K562 (cell line): ENCODE data around the gene LEPR. TPM values are rescaled to one million over a fixed set of nuclear protein-coding genes. Genes with fewer than 3 reads are reported as not detected.
A peak's percentile ranks its signal among the peaks of the same experiment; 100 is the strongest.

ENCODE experiments used
- EP400 ChIP-seq: fragments of 450-650 bp; IDR thresholded peaks from 2 replicates; pipeline ENCODE4 v1.6.1; 2017; ENCODE audit warnings: antibody characterized with exemption, mild to moderate bottlenecking, moderate library complexity
- JUN ChIP-seq, 2 experiments: sonication (generic) in 1 of 2; formaldehyde crosslinking in 1 of 2; IDR thresholded peaks; 2 replicates each; pipeline versions ENCODE4 v1.6.1 to v1.8.0; 2012 to 2022; ENCODE audit warnings: borderline replicate concordance in 2 of 2, mild to moderate bottlenecking in 2 of 2, improper control_type of control experiment in 1 of 2, low read depth in 1 of 2, low read length in 1 of 2, missing genetic modification reagents in 1 of 2
- NR2F6 ChIP-seq: fragments of 450-650 bp; formaldehyde crosslinking; IDR thresholded peaks from 2 replicates; pipeline ENCODE4 v1.4.0; 2020; ENCODE audit warnings: mild to moderate bottlenecking
- PML ChIP-seq: IDR thresholded peaks from 2 replicates; pipeline ENCODE4 v1.6.1; 2012; ENCODE audit warnings: low read length, inconsistent platforms
- RAD21 ChIP-seq, 2 experiments: fragments of 250-450 bp in 1 of 2; fragments of 450-650 bp in 1 of 2; sonication (Bioruptor Pico) in 1 of 2; formaldehyde crosslinking in 1 of 2; IDR thresholded peaks in 1 of 2; conservative IDR thresholded peaks in 1 of 2; 2 replicates each; pipeline versions ENCODE4 v1.4.0 to v1.8.0; 2020 to 2022; ENCODE audit warnings: mild to moderate bottlenecking in 2 of 2, moderate library complexity in 1 of 2
- RBM39 ChIP-seq: fragments of 200-400 bp; formaldehyde crosslinking; optimal IDR thresholded peaks from 2 replicates; pipeline ENCODE3; 2018; ENCODE audit warnings: low read depth, low read length
- SMAD2 ChIP-seq: fragments of 150-350 bp; IDR thresholded peaks from 2 replicates; pipeline ENCODE4 v1.6.1; 2014; ENCODE audit warnings: low read depth, mild to moderate bottlenecking, low read length
- SNRNP70 ChIP-seq: fragments of 200-400 bp; formaldehyde crosslinking; optimal IDR thresholded peaks from 2 replicates; pipeline ENCODE3; 2017; ENCODE audit warnings: low read depth, low read length
- ZNF431 ChIP-seq: sonication (generic); formaldehyde crosslinking; IDR thresholded peaks from 2 replicates; pipeline ENCODE4 v1.8.0; 2022; ENCODE audit warnings: mild to moderate bottlenecking, missing genetic modification reagents
- ZNF77 ChIP-seq: fragments of 250-450 bp; sonication (Bioruptor Pico); IDR thresholded peaks from 2 replicates; pipeline ENCODE4 v1.5.0; 2020
- ZNF780A ChIP-seq: fragments of 250-450 bp; sonication (Bioruptor Pico); IDR thresholded peaks from 2 replicates; pipeline ENCODE4 v1.5.0; 2021; ENCODE audit warnings: mild to moderate bottlenecking
- polyA plus RNA-seq, 8 experiments: library from polyadenylated mRNA; depleted of rRNA in 4 of 8; stranded (reverse) in 5 of 8; unstranded in 3 of 8; fragments of >200 nt; fragmentation: Nextera tagmentation in 2 of 8; fragmentation: Illumina TruSeq in 1 of 8; extraction: Ambion mirVana in 2 of 8; extraction: Trizol in 1 of 8; gene quantifications; 2 replicates each; pipeline versions ENCODE4 v1.2.1 to v1.2.3, GENCODE V29; 2011 to 2014; ENCODE audit warnings: inconsistent platforms in 1 of 8, missing spikeins in 1 of 8
- total RNA-seq, 7 experiments: library from RNA; depleted of rRNA in 6 of 7; stranded (reverse); fragments of >200 nt in 6 of 7; fragmentation: Illumina TruSeq in 2 of 7; extraction: Trizol in 2 of 7; gene quantifications; 2 replicates each; pipeline versions ENCODE4 v1.2.1 to v1.2.3, GENCODE V29; 2011 to 2021; ENCODE audit warnings: low replicate concordance in 1 of 7
- TF ChIP-seq, protein P1 (sequence below): fragments of 450-650 bp; IDR thresholded peaks from 2 replicates; pipeline ENCODE4 v1.6.1; 2017; ENCODE audit warnings: antibody characterized with exemption, mild to moderate bottlenecking
- TF ChIP-seq, protein P2 (sequence below): fragments of 450-650 bp; IDR thresholded peaks from 2 replicates; pipeline ENCODE4 v1.6.1; 2016
- TF ChIP-seq, protein P3 (sequence below): fragments of 200-400 bp; formaldehyde crosslinking; IDR thresholded peaks from 2 replicates; pipeline ENCODE4 v1.6.1; 2017; ENCODE audit warnings: mild to moderate bottlenecking, low read depth, low read length, moderate library complexity
- TF ChIP-seq, protein P4 (sequence below): IDR thresholded peaks from 3 replicates; pipeline ENCODE4 v1.6.1; 2011; ENCODE audit warnings: borderline replicate concordance, mild to moderate bottlenecking; ENCODE audit not compliant: insufficient read length, insufficient read depth
- TF ChIP-seq, protein P5 (sequence below), 2 experiments: fragments of 450-650 bp; conservative IDR thresholded peaks; 2 replicates each; pipeline ENCODE4 v1.6.1; 2017; ENCODE audit warnings: mild to moderate bottlenecking in 2 of 2, moderate library complexity in 2 of 2

LEPR gene
- total and polyA plus RNA-seq, 9 of the 15 experiments (the other 6 are each of a cell fraction or from before 2014, with no cell fraction given): 12.2 to 111 (median 43.1) TPM

DNA sequence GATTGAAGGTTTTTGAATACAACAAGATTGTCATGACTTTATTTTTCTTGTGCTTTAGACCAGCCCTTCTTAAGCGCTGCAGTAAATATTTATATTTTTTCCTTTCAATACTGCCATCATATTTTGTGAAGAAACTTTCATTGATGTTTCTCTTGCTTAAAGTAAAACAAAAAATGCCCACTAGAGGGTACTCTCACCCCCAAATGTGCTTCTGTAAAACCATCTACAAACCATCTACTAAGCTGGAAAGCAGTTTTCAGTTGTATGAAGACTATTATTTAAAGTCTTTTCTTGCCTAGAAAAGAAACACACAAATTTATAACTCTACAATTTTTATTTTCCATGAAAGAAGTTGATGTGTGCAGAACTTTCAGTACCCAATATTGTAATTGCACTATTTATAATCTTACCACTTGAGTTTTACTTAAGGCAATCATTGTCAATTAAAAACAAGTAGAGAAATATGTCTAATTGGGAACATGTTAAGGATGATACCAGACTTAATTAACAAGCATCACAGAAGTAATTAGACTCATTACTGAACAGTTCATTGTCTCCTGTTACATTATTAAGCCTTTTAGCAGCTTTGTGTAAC lies 10.7 kb downstream of the LEPR start (continued):
- TF ChIP-seq, protein P1, sequence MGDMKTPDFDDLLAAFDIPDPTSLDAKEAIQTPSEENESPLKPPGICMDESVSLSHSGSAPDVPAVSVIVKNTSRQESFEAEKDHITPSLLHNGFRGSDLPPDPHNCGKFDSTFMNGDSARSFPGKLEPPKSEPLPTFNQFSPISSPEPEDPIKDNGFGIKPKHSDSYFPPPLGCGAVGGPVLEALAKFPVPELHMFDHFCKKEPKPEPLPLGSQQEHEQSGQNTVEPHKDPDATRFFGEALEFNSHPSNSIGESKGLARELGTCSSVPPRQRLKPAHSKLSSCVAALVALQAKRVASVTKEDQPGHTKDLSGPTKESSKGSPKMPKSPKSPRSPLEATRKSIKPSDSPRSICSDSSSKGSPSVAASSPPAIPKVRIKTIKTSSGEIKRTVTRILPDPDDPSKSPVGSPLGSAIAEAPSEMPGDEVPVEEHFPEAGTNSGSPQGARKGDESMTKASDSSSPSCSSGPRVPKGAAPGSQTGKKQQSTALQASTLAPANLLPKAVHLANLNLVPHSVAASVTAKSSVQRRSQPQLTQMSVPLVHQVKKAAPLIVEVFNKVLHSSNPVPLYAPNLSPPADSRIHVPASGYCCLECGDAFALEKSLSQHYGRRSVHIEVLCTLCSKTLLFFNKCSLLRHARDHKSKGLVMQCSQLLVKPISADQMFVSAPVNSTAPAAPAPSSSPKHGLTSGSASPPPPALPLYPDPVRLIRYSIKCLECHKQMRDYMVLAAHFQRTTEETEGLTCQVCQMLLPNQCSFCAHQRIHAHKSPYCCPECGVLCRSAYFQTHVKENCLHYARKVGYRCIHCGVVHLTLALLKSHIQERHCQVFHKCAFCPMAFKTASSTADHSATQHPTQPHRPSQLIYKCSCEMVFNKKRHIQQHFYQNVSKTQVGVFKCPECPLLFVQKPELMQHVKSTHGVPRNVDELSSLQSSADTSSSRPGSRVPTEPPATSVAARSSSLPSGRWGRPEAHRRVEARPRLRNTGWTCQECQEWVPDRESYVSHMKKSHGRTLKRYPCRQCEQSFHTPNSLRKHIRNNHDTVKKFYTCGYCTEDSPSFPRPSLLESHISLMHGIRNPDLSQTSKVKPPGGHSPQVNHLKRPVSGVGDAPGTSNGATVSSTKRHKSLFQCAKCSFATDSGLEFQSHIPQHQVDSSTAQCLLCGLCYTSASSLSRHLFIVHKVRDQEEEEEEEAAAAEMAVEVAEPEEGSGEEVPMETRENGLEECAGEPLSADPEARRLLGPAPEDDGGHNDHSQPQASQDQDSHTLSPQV: peak; percentile 55; the same call in 1 of the 2 replicates
- TF ChIP-seq ZNF780A (no peak), PML (0 out of 2 replicates have a peak, but pooled peaks have one; percentile 2), SNRNP70 (no peak), SMAD2 (no peak), RBM39 (no peak), NR2F6 (CRISPR knock-in tag) (no peak), RAD21 (CRISPR knock-in tag; conservative IDR thresholded peaks at IDR 0.05 in 1 of 2, IDR thresholded peaks at IDR 0.05 in 1 of 2) (peak; percentile 74 to 84), ZNF77 (CRISPR knock-in tag) (no peak), JUN (IDR thresholded peaks at IDR 0.05; ENCODE audit: borderline replicate concordance, low read depth, low read length) (no peak), JUN (CRISPR knock-in tag; IDR thresholded peaks at IDR 0.05; ENCODE audit: borderline replicate concordance) (no peak), EP400 (peak; percentile 14; the same call in 1 of the 2 replicates), ZNF431 (no peak)
- TF ChIP-seq, protein P2, sequence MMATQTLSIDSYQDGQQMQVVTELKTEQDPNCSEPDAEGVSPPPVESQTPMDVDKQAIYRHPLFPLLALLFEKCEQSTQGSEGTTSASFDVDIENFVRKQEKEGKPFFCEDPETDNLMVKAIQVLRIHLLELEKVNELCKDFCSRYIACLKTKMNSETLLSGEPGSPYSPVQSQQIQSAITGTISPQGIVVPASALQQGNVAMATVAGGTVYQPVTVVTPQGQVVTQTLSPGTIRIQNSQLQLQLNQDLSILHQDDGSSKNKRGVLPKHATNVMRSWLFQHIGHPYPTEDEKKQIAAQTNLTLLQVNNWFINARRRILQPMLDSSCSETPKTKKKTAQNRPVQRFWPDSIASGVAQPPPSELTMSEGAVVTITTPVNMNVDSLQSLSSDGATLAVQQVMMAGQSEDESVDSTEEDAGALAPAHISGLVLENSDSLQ: no peak
- TF ChIP-seq, protein P3, sequence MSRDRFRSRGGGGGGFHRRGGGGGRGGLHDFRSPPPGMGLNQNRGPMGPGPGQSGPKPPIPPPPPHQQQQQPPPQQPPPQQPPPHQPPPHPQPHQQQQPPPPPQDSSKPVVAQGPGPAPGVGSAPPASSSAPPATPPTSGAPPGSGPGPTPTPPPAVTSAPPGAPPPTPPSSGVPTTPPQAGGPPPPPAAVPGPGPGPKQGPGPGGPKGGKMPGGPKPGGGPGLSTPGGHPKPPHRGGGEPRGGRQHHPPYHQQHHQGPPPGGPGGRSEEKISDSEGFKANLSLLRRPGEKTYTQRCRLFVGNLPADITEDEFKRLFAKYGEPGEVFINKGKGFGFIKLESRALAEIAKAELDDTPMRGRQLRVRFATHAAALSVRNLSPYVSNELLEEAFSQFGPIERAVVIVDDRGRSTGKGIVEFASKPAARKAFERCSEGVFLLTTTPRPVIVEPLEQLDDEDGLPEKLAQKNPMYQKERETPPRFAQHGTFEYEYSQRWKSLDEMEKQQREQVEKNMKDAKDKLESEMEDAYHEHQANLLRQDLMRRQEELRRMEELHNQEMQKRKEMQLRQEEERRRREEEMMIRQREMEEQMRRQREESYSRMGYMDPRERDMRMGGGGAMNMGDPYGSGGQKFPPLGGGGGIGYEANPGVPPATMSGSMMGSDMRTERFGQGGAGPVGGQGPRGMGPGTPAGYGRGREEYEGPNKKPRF: no peak
- TF ChIP-seq, protein P4, sequence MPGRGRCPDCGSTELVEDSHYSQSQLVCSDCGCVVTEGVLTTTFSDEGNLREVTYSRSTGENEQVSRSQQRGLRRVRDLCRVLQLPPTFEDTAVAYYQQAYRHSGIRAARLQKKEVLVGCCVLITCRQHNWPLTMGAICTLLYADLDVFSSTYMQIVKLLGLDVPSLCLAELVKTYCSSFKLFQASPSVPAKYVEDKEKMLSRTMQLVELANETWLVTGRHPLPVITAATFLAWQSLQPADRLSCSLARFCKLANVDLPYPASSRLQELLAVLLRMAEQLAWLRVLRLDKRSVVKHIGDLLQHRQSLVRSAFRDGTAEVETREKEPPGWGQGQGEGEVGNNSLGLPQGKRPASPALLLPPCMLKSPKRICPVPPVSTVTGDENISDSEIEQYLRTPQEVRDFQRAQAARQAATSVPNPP: no peak
- TF ChIP-seq, protein P5, sequence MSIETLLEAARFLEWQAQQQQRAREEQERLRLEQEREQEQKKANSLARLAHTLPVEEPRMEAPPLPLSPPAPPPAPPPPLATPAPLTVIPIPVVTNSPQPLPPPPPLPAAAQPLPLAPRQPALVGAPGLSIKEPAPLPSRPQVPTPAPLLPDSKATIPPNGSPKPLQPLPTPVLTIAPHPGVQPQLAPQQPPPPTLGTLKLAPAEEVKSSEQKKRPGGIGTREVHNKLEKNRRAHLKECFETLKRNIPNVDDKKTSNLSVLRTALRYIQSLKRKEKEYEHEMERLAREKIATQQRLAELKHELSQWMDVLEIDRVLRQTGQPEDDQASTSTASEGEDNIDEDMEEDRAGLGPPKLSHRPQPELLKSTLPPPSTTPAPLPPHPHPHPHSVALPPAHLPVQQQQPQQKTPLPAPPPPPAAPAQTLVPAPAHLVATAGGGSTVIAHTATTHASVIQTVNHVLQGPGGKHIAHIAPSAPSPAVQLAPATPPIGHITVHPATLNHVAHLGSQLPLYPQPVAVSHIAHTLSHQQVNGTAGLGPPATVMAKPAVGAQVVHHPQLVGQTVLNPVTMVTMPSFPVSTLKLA (conservative IDR thresholded peaks at IDR 0.05): 0 out of 4 replicates have a peak, but pooled peaks of 1 of the 2 experiments have one; percentile 18
